Hypothalamus (tissue), 51 donors: ENCODE data around the gene KATNB1.
"Not testable (repeated sequence)": the region's sequence is repeated elsewhere in the genome, so short reads cannot be mapped to it uniquely, and the experiment has no call there.

Source experiments
- DNase-seq, 51 donors: peaks; one replicate each; lab custom pipeline; 2025; lab: John Stamatoyannopoulos, UW

Gene KATNB1

GRCh38 chr16:57723170-57723569 is 12.4 kb upstream of the KATNB1 start:
- DNase-seq = no peak

GRCh38 chr16:57724531-57724930 is 11.0 kb upstream of the KATNB1 start:
- DNase-seq = no peak

- DNase-seq = no peak
Observed at GRCh38 chr16:57725151-57725550, 10.4 kb upstream of the KATNB1 start.

GRCh38 chr16:57725554-57725953 is 10.0 kb upstream of the KATNB1 start:
- DNase-seq = no peak

- no peak for DNase-seq
Observed at GRCh38 chr16:57725976-57726375, 9.6 kb upstream of the KATNB1 start.

GRCh38 chr16:57726433-57726947 is 9.1 kb upstream of the KATNB1 start:
- no peak for DNase-seq

- no peak for DNase-seq
Observed at GRCh38 chr16:57727610-57728009, 8.0 kb upstream of the KATNB1 start.

- no peak for DNase-seq
Observed at GRCh38 chr16:57728336-57729181, 7.0 kb upstream of the KATNB1 start.

GRCh38 chr16:57729182-57729484 is 6.4 kb upstream of the KATNB1 start:
- no peak for DNase-seq

- not testable (repeated sequence) for DNase-seq
Observed at GRCh38 chr16:57729852-57730251, 5.7 kb upstream of the KATNB1 start.

GRCh38 chr16:57730771-57731730 is 4.5 kb upstream of the KATNB1 start:
- DNase-seq = no peak

GRCh38 chr16:57732037-57732436 is 3.5 kb upstream of the KATNB1 start:
- no peak for DNase-seq

GRCh38 chr16:57732714-57733113 is 2.9 kb upstream of the KATNB1 start:
- no peak for DNase-seq

GRCh38 chr16:57734308-57734924 is 1.2 kb upstream of the KATNB1 start:
- peak in 2 of 51 donors; percentile 41 to 60 for DNase-seq

GRCh38 chr16:57734925-57735754 is 430 bp upstream of the KATNB1 start:
- DNase-seq = peak; percentile 72 to 100 (median 99)

- peak in 22 of 51 donors; percentile 14 to 52 (median 28) for DNase-seq
Observed at GRCh38 chr16:57736419-57737351, 1.1 kb downstream of the KATNB1 start.

GRCh38 chr16:57738844-57739243 is 3.3 kb downstream of the KATNB1 start:
- no peak for DNase-seq

GRCh38 chr16:57739756-57740422 is 4.3 kb downstream of the KATNB1 start:
- peak in 1 of 51 donors; percentile 21 for DNase-seq
